Stimulated activated naive B cell treated with anti-CD40 and anti-IgM and Interleukin-4, amounts not matched to agents 10 μg/mL and 1 μg/mL and 100 μg/mL, for 72 hours (primary cell): ENCODE measurements around the gene ZNF708.
"Not testable (repeated sequence)": the region's sequence is repeated elsewhere in the genome, so short reads cannot be mapped to it uniquely, and the experiment has no call there.

Experiments used
- ATAC-seq, 2 donors: fragments of 150-1000 bp; cut with Tn5 transposase; replicated peaks; 2 replicates each; pipeline ENCODE4 v1.10.0; 2021; ENCODE audit warnings: moderate library complexity in 1 of 2
- DNase-seq: peaks from one replicate; pipeline ENCODE4 v3.0.0; 2021
- H3K27ac Mint-ChIP-seq: one replicate; pipeline ENCODE4 v1.8.0; 2022; ENCODE audit warnings: mild to moderate bottlenecking, mixed read lengths
- H3K27me3 Mint-ChIP-seq, 2 donors: one replicate each; pipeline ENCODE4 v1.8.0; 2022; ENCODE audit warnings: mixed read lengths in 2 of 2
- H3K36me3 Mint-ChIP-seq, 2 donors: one replicate each; pipeline ENCODE4 v1.8.0; 2022; ENCODE audit warnings: mixed read lengths in 2 of 2, mild to moderate bottlenecking in 1 of 2
- H3K4me1 Mint-ChIP-seq, 2 donors: one replicate each; pipeline ENCODE4 v1.8.0; 2022; ENCODE audit warnings: mixed read lengths in 2 of 2, mild to moderate bottlenecking in 1 of 2
- H3K4me3 Mint-ChIP-seq, 2 donors: one replicate each; pipeline ENCODE4 v1.8.0; 2022; ENCODE audit warnings: mild to moderate bottlenecking in 2 of 2, mixed read lengths in 2 of 2, moderate library complexity in 1 of 2
- H3K9me3 Mint-ChIP-seq, 2 donors: one replicate each; pipeline ENCODE4 v1.8.0; 2022; ENCODE audit warnings: mixed read lengths in 2 of 2, mild to moderate bottlenecking in 1 of 2

The ZNF708 gene

DNA sequence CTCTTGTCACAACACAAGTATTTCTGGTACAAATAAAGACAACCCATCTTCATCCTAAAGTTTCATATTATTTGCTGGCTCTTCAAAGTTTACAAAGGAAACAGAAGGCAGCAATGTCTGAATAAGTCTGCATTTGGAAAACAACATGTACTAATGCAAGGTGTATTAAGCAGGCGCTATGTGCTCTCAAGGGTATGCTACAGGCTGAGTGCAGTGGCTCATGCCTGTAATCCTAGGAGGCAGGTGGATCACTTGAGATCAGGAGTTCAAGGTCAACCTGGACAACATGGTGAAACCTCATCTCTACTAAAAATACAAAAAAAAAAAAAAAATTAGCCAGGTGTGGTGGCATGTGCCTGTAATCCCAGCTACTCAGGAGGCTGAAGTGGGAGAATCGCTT lies 16.4 kb downstream of the ZNF708 start:
- not testable (repeated sequence) for H3K4me3 Mint-ChIP-seq, H3K9me3 Mint-ChIP-seq, ATAC-seq, H3K27me3 Mint-ChIP-seq, H3K27ac Mint-ChIP-seq, DNase-seq
- Mint-ChIP-seq H3K36me3 (peaks cover 17 to 33% of the 10 kb centered on the region in 2 donors), H3K4me1 (peaks cover 7 to 26% of the 10 kb centered on the region in 2 donors)

DNA sequence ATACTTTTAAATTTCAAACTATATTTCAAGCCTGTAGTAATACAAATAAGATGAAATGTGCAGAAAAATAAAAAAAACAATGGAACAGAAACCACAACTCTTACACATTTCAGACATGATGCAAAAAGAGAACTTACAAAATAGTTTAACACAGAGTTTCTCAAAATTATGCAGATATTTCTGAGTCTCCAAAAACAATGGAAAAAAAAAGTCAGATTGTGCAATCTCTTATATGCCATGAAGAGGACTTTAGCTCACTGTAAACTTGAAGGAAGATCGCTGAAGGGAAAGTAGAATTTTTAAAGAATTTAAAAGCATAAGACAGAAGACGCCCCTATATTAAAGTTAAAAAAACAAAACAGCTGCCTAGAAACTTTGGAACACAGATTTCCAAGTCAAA lies 20.4 kb downstream of the ZNF708 start:
- no peak overlapping the region for H3K4me3 Mint-ChIP-seq
- H3K27me3 Mint-ChIP-seq = no peaks in the 10 kb centered on the region
- no peak overlapping the region for H3K27ac Mint-ChIP-seq
- ATAC-seq = no peak
- DNase-seq = no peak
- no peaks in the 10 kb centered on the region for H3K9me3 Mint-ChIP-seq
- H3K36me3 Mint-ChIP-seq = peaks cover 33 to 40% of the 10 kb centered on the region in 2 donors
- peaks cover 2 to 9% of the 10 kb centered on the region in 2 donors for H3K4me1 Mint-ChIP-seq

- H3K27ac Mint-ChIP-seq, H3K4me1 Mint-ChIP-seq, H3K27me3 Mint-ChIP-seq, H3K4me3 Mint-ChIP-seq, H3K9me3 Mint-ChIP-seq, DNase-seq, ATAC-seq: not testable (repeated sequence)
- H3K36me3 Mint-ChIP-seq = peaks cover 39 to 46% of the 10 kb centered on the region in 2 donors
These were observed 22.2 kb downstream of the ZNF708 start for GRCh38 chr19:21306881-21307479.

GRCh38 chr19:21293768-21294167 lies 35.4 kb downstream of the ZNF708 start:
- not testable (repeated sequence) for ATAC-seq, H3K27me3 Mint-ChIP-seq, DNase-seq, H3K27ac Mint-ChIP-seq, H3K4me3 Mint-ChIP-seq, H3K4me1 Mint-ChIP-seq
- peaks cover 40 to 62% of the 10 kb centered on the region in 2 donors for H3K36me3 Mint-ChIP-seq
- peaks cover 19 to 25% of the 10 kb centered on the region in 2 donors for H3K9me3 Mint-ChIP-seq

DNA sequence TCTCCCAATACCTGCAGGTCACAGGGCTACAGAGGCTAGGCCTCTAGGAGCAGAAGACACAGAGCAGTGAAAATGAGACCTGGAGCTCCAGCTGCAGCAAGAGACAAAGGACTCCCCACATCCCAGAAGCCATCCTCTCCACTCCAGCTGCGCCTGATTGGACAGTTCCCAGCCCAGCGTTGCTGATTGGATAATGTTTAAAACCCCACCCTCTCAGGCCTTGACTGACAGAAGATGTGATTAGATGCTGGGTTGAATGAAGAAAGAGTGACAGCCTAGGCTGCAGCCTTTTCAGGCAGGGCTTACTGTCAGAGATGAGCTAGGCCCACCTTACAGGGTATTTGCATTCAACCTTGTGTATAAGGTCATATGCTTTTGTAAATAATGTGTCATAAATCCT lies 59.4 kb downstream of the ZNF708 start:
- Mint-ChIP-seq H3K9me3 (peaks cover 12 to 13% of the 10 kb centered on the region in 2 donors), H3K4me3 (no peak overlapping the region), H3K4me1 (no peaks in the 10 kb centered on the region), H3K27me3 (no peaks in the 10 kb centered on the region), H3K36me3 (peaks cover 0 to 5% of the 10 kb centered on the region in 2 donors), H3K27ac (no peak overlapping the region)
- DNase-seq = no peak
- ATAC-seq = no peak

GRCh38 chr19:21264891-21265290 lies 64.3 kb downstream of the ZNF708 start:
- Mint-ChIP-seq H3K9me3 (peaks cover 7 to 17% of the 10 kb centered on the region in 2 donors), H3K4me3 (no peak overlapping the region), H3K4me1 (no peaks in the 10 kb centered on the region), H3K36me3 (peaks cover 5% of the 10 kb centered on the region in 2 donors), H3K27ac (no peak overlapping the region), H3K27me3 (no peaks in the 10 kb centered on the region)
- DNase-seq = no peak
- ATAC-seq = no peak

GRCh38 chr19:21264416-21264815 lies 64.8 kb downstream of the ZNF708 start:
- no peak overlapping the region for H3K4me3 Mint-ChIP-seq
- H3K27me3 Mint-ChIP-seq = no peaks in the 10 kb centered on the region
- peaks cover 5% of the 10 kb centered on the region in 2 donors for H3K36me3 Mint-ChIP-seq
- DNase-seq (no peak), ATAC-seq (no peak)
- H3K4me1 Mint-ChIP-seq = no peaks in the 10 kb centered on the region
- peaks cover 7 to 17% of the 10 kb centered on the region in 2 donors for H3K9me3 Mint-ChIP-seq
- H3K27ac Mint-ChIP-seq = no peak overlapping the region

DNA sequence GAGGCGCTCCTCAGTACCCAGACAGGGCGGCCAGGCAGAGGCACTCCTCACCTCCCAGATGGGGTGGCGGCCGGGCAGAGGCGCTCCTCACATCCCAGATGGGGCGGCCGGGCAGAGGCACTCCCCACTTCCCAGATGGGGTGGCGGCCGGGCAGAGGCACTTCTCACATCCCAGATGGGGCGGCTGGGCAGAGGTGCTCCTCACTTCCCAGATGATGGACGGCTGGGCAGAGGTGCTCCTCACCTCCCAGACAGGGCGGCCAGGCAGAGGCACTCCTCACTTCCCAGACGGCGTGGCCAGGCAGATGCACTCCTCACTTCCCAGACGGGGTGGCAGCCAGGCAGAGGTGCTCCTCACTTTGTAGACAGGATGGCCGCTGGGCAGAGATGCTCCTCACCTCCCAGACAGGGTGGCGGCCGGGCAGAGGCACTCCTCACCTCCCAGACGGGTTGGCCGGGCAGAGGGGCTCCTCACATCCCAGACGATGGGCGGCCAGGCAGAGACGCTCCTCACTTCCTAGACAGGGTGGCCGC lies 68.3 kb downstream of the ZNF708 start:
- H3K36me3 Mint-ChIP-seq, H3K4me3 Mint-ChIP-seq, H3K4me1 Mint-ChIP-seq, H3K27me3 Mint-ChIP-seq, H3K27ac Mint-ChIP-seq, DNase-seq, ATAC-seq: not testable (repeated sequence)
- peaks cover 7 to 16% of the 10 kb centered on the region in 2 donors for H3K9me3 Mint-ChIP-seq

DNA sequence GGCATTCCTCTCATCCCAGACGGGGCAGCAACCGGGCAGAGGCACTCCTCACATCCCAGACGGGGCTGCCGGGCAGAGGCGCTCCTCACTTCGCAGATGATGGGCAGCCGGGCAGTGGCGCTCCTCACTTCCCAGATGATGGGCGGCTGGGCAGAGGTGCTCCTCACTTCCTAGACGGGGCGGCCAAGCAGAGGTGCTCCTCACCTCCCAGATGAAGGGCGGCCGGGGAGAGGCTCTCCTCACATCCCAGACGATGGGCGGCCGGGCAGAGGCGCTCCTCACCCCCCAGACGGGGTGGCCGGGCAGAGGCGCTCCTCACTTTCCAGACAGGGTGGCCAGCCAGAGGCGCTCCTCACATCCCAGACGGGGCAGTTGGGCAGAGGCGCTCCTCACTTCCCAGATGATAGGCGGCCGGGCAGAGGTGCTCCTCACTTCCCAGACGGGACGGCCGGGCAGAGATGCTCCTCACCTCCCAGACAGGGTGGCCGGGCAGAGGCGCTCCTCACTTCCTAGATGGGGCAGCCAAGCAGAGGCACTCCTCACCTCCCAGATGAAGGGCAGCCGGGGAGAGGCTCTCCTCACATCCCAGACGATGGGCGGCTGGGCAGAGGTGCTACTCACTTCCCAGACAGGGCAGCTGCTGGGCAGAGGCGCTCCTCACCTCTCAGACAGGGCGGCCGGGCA lies 68.9 kb downstream of the ZNF708 start:
- Mint-ChIP-seq H3K27me3 (no peaks in the 10 kb centered on the region), H3K36me3 (peaks cover 5% of the 10 kb centered on the region in 2 donors), H3K27ac (no peak overlapping the region), H3K9me3 (peaks cover 7 to 15% of the 10 kb centered on the region in 2 donors), H3K4me1 (no peaks in the 10 kb centered on the region), H3K4me3 (no peak overlapping the region)
- no peak for DNase-seq
- ATAC-seq = no peak

GRCh38 chr19:21259421-21260124 lies 69.6 kb downstream of the ZNF708 start:
- not testable (repeated sequence) for ATAC-seq, DNase-seq, H3K27me3 Mint-ChIP-seq, H3K36me3 Mint-ChIP-seq, H3K27ac Mint-ChIP-seq, H3K4me1 Mint-ChIP-seq, H3K4me3 Mint-ChIP-seq
- peaks cover 7 to 15% of the 10 kb centered on the region in 2 donors for H3K9me3 Mint-ChIP-seq

GRCh38 chr19:21256722-21257121 lies 72.5 kb downstream of the ZNF708 start:
- H3K4me3 Mint-ChIP-seq = no peak overlapping the region
- no peak overlapping the region for H3K27ac Mint-ChIP-seq
- H3K9me3 Mint-ChIP-seq = peaks cover 11 to 15% of the 10 kb centered on the region in 2 donors
- H3K4me1 Mint-ChIP-seq = no peaks in the 10 kb centered on the region
- H3K27me3 Mint-ChIP-seq = peaks cover 0 to 5% of the 10 kb centered on the region in 2 donors
- DNase-seq (no peak), ATAC-seq (peak in 1 of 2 donors; percentile 31)
- H3K36me3 Mint-ChIP-seq = peaks cover 5% of the 10 kb centered on the region in 2 donors
